Memory B cell (primary cell): ENCODE data around the gene ISYNA1.

Experiments used
- ATAC-seq: fragments of 150-1000 bp; cut with Tn5 transposase; 2 replicates; pipeline ENCODE4 v1.10.0; 2021; ENCODE audit warnings: low read depth, mild to moderate bottlenecking, moderate library complexity
- DNase-seq, 2 donors: peaks; one replicate each; pipeline ENCODE4 v3.0.0; 2022; ENCODE audit warnings: low spot score in 2 of 2
- H3K27ac Mint-ChIP-seq: one replicate; pipeline ENCODE4 v1.8.0; 2022; ENCODE audit warnings: mild to moderate bottlenecking, moderate library complexity, mixed read lengths
- H3K27me3 Mint-ChIP-seq: one replicate; pipeline ENCODE4 v1.8.0; 2022; ENCODE audit warnings: mixed read lengths
- H3K36me3 Mint-ChIP-seq: one replicate; pipeline ENCODE4 v1.8.0; 2022; ENCODE audit warnings: mild to moderate bottlenecking, mixed read lengths
- H3K4me1 Mint-ChIP-seq: one replicate; pipeline ENCODE4 v1.8.0; 2022; ENCODE audit warnings: mixed read lengths
- H3K4me3 Mint-ChIP-seq: one replicate; pipeline ENCODE4 v1.8.0; 2022; ENCODE audit warnings: mild to moderate bottlenecking, moderate library complexity, mixed read lengths
- H3K9me3 Mint-ChIP-seq: one replicate; pipeline ENCODE4 v1.8.0; 2022; ENCODE audit warnings: mixed read lengths

The ISYNA1 gene

DNA sequence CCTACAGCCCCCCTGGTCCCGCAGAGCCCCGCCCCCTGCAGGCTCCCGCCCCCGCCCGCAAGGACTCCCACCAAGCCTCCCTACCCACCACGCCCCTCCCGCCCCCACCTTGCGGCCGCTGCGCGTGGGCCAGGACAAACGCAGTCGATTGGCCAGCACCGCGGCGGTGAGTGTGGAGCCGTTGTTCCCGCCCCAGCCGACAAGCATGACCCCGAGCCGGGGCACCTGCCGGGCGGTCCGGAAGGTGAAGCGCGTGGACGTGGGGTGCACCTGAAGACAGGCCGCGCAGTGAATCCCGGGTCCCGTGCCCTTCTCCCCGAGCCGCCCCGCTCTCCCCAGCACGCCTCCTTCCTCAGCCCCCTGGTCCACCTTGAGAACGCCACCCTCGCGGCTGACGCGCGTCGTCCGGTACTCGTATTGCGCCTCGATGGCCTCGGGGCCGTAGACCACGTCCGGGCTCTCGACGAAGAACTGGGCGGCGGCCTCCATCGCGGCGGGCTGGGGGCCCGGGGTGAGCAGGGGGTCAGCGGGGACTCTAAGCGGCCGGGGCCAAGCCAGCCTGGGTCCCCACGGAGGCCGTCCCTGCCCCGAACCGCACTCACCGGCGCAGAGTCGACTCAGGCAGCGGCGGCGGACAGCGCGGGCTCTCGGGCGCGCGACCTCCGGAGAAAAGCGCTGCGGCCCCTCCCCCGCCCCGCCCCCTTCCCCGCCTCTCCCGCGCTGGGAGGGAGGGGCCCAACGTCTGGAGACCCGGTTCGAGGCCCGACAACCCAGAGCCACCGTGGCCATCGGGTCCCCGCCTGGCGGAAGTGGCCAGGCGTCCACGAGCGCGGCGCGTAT lies at the start of gene ISYNA1:
ISYNA1 (minus strand) TSS at position 643 of the 840 bp plus-strand sequence; CDS start at position 489, 154 bp downstream.
- peaks cover 4% of the 10 kb centered on the region for H3K9me3 Mint-ChIP-seq
- peaks cover 3% of the 10 kb centered on the region for H3K36me3 Mint-ChIP-seq
- no peak within 1 kb of the TSS for H3K27ac Mint-ChIP-seq
- peak; percentile 9 for ATAC-seq
- H3K4me1 Mint-ChIP-seq, result peaks cover 33% of the 10 kb centered on the region
- DNase-seq, result no peak
- H3K27me3 Mint-ChIP-seq, result no peaks in the 10 kb centered on the region
- peak within 1 kb of the TSS; percentile 79 for H3K4me3 Mint-ChIP-seq

DNA sequence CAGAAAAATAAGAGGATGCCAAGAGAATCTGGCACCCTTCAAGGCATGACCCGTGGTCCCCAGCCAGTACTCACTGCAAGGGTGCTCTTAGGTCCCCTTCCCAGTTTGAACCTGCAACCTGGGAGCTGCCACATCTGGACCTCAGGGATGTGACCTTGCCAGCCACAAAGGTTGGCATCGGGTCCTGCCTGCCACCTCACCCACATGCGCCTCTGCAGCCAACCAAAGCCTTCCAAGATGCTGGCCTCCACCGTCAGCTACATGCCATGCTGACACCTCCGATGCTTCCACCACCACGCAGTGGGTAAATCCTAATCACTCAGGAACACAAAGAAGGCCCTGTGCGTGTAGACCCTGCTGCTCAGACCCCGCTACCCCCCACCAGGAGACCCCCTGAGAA lies 48.8 kb upstream of the ISYNA1 start:
- DNase-seq (no peak), ATAC-seq (no peak)
- Mint-ChIP-seq H3K9me3 (no peaks in the 10 kb centered on the region), H3K27ac (peak overlapping the region; percentile 28), H3K4me1 (peaks cover 26% of the 10 kb centered on the region), H3K36me3 (no peaks in the 10 kb centered on the region), H3K4me3 (no peak overlapping the region), H3K27me3 (no peaks in the 10 kb centered on the region)

DNA sequence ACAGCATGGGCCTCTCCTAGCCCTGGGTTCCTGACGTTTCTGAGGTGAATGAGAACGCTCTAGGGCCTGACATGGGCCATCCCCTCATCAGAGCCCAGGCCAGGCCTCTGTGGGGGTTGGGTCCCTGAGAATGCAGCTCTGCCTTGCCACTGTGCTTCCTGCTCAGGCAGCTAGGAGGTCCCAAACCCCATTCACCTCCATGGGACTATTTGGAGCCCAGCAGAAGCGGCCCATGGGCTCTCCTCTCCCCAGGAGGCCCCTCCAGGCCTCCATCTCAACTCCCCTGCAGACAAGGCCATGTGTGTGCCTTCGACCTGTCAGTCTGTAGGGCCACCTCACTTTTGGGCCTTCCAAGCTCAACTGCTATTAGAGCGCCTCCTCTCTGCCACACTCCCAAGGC lies 47.1 kb upstream of the ISYNA1 start:
- ATAC-seq (peak; percentile 27), DNase-seq (no peak)
- Mint-ChIP-seq H3K4me3 (no peak overlapping the region), H3K4me1 (peaks cover 31% of the 10 kb centered on the region), H3K36me3 (no peaks in the 10 kb centered on the region), H3K27ac (peak overlapping the region; percentile 51), H3K9me3 (no peaks in the 10 kb centered on the region), H3K27me3 (no peaks in the 10 kb centered on the region)

DNA sequence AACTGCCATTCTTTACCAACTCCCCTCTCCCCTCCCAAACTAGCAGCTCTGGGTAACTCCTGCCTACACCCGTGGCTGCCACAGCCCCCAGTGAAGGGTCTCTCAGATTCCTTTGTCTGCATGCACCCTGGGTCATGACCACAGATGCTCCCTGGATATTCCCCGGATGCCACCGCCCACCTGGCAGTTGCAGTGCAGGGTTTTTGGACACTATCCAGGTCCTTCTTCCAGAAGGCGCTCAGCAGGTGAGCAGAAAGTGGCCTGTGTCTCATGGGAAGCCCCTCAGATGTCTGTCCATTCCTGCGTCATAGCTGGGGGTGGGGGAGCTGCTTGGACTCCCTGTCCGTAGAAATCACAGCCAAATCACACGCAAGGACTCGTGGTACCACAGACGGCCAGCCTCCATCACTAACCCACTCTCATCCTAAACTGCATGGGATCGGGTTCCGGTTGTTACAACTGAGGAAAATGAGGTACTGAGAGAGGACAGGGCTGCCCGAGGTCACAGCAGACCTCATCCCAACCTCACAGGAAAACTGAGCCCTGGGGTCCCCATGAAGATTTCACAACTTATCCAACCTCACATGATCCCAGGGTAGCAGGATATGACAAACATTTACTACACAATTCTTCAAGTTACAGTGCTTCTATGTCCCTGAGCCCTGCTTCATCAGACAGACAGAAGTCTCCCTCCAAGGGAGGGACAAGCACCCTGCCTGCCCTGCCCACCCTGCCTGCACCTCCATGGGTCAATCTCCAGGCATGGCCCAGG lies 45.4 kb upstream of the ISYNA1 start:
- no peak for DNase-seq
- no peak overlapping the region for H3K27ac Mint-ChIP-seq
- no peaks in the 10 kb centered on the region for H3K27me3 Mint-ChIP-seq
- H3K4me3 Mint-ChIP-seq, result no peak overlapping the region
- peaks cover 41% of the 10 kb centered on the region for H3K4me1 Mint-ChIP-seq
- no peak for ATAC-seq
- H3K36me3 Mint-ChIP-seq, result no peaks in the 10 kb centered on the region
- no peaks in the 10 kb centered on the region for H3K9me3 Mint-ChIP-seq

DNA sequence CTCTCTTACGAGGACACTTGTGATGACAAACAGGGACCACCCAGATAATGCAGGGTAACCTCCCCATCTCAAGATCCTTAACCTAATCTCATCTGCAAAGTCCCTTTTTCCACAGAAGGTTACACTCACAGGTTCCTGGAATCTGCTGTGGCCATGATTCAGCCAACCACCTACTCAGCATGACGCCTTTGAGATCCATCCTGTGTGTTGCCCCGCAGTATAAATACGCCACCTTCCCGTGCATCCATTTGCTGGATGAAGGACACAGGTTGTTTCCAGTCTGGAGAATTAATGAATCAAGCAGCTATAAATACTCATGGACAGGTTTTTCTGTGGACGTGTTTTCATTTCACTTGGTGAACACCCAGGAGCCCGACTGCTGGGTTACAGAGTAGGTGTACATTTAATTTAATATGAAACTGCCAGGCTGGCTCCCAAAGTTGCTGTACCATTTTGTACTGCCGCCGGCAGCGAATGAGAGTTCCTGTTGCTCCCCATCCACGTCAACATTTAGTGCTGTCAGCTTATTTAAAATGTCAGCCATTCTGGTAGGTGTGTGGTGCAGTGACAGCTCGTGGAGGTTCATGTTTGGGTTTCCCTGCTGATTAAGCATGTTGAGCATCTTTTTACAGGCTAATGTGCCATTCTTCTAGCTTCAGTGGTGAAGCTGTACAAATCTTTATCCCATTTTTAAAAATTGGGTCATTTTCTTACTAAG lies 43.7 kb upstream of the ISYNA1 start:
- Mint-ChIP-seq H3K4me3 (no peak overlapping the region), H3K9me3 (no peaks in the 10 kb centered on the region), H3K36me3 (no peaks in the 10 kb centered on the region), H3K27ac (no peak overlapping the region), H3K27me3 (no peaks in the 10 kb centered on the region), H3K4me1 (peaks cover 37% of the 10 kb centered on the region)
- ATAC-seq (no peak), DNase-seq (no peak)

DNA sequence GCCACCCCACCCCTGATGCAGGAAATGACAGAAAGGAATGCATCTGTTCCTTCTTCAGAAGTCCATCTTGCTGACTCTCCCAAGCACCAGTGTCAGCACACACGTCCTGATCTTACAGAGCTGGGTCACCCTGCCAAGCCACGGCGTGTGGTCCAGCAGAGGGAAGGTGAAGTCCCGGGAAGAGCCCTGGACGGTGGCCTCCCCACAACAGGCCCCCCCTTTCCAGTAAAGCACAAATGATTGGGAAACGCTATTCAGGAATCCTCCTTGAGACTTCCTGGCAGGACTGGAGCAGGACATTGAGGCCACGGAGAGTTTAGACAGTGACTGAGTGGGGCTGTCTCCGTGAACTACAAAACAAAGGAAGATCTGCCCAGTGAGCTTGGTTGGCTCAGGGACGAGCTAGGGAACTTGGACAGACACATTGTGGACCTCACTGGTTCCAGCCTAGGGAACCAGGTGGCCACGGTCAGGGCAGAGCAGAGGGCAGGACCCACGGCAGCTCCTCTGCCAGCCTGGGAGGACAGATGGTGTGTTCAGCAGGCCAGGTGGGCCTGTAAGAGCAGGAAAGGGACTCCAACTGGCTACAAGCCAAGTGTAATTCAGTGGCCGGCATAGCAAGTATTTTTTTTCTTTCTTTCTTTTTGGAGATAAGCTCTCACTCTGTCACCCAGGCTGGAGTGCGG lies 42.2 kb upstream of the ISYNA1 start:
- H3K27me3 Mint-ChIP-seq, result no peaks in the 10 kb centered on the region
- H3K27ac Mint-ChIP-seq, result peak overlapping the region; percentile 67
- ATAC-seq (no peak), DNase-seq (no peak)
- H3K4me3 Mint-ChIP-seq, result no peak overlapping the region
- no peaks in the 10 kb centered on the region for H3K36me3 Mint-ChIP-seq
- no peaks in the 10 kb centered on the region for H3K9me3 Mint-ChIP-seq
- H3K4me1 Mint-ChIP-seq, result peaks cover 42% of the 10 kb centered on the region

DNA sequence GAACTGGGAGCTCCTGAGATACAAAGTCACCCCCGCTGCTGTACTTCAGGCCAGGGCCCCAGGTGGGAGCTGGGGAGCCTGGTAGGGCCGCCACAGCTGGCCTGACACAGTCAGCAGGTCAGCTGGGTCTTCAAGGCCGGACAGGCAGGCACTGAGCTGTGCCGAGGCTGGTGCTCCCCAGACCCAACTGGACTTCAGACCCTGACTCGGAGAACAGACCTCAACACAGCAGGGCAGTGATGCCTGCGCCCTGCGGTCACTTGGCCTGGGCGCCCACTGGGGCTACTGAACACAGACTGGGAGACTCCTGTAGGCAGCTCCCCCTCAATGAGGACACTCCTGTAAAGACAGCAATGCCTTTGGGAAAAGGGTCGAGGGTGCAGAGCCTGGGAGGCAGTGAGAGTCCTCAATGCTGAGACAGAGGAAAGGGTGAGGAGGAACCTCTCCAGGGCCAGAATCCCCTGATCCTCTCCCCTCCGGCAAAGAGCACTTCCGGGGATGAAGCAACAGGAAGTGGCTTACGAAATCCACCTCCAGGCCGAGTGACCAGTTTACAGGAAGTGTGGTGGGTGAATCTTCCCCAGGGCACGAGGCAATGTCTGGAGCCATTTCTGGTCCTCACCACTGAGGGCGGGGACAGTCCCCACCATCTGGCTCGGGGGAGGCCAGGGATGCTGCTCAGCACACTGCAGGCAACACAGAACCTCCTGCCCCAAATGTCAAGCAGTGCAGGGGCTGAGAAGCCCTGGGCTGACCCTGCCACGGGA lies 40.8 kb upstream of the ISYNA1 start:
- Mint-ChIP-seq H3K27me3 (no peaks in the 10 kb centered on the region), H3K36me3 (no peaks in the 10 kb centered on the region), H3K4me1 (peaks cover 38% of the 10 kb centered on the region), H3K9me3 (no peaks in the 10 kb centered on the region), H3K27ac (peak overlapping the region; percentile 86), H3K4me3 (peak overlapping the region; percentile 56)
- DNase-seq (no peak), ATAC-seq (peak; percentile 66)

DNA sequence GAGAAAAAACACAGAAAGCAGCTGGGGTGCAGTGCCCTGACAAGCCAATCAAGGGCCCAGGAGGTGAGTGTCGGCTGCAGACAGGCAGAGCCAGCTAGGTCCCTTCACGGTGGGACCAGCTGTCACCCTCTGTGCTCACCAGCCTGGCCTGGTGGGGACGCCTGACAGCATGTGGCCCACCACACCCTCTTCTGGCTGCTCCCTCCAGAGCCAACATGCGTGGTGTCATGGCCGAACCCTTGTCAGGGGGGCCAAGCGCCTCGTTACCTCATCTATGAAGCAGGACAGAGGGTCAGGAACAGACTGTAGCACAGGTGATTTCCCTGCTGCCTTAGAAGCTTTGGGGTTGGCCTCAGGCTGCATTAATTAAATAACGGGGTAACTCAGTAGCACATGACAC lies 40.0 kb upstream of the ISYNA1 start:
- no peak overlapping the region for H3K4me3 Mint-ChIP-seq
- ATAC-seq, result peak; percentile 14

DNA sequence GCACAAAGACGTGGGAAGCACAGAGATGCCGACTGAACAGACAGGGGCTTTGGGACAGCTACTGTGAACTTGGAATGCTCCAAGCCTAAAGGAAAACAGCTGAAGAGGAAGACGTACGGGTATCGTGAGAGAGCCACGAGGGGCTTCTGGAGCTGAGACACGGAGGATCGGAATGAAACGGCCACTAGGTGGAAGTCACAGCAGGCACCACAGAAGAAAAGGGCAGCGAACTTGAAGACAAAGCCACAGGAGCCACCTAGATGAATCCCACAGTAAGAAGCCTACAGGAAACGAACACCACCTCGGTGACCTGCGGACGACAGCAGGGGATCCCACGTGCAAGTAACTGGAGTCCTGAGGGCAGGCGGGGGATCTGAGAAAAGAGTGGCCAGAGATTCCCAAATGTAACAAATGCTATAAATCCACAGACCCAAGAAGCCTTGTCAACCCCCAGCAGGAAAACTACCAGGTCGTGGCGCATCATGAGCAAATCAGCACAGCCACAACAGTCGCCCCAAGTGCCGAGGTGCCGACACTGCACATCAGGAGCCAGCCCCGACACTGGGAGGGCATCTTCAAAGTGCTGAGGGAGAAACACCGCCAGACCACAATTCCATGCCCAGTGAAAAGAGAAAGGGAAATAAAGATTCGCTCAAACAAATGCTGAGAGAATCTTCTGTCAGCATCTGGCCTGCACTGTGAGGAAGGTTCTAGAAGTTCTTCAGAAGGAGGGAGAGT lies 39.3 kb upstream of the ISYNA1 start:
- DNase-seq (no peak), ATAC-seq (no peak)
- Mint-ChIP-seq H3K9me3 (no peaks in the 10 kb centered on the region), H3K27ac (peak overlapping the region; percentile 86), H3K4me3 (no peak overlapping the region), H3K4me1 (peaks cover 36% of the 10 kb centered on the region), H3K36me3 (no peaks in the 10 kb centered on the region), H3K27me3 (no peaks in the 10 kb centered on the region)

More for the DNA sequence above, 40.0 kb upstream of the ISYNA1 start:
- DNase-seq, result no peak
- peak overlapping the region; percentile 86 for H3K27ac Mint-ChIP-seq
- no peaks in the 10 kb centered on the region for H3K27me3 Mint-ChIP-seq
- no peaks in the 10 kb centered on the region for H3K36me3 Mint-ChIP-seq
- no peaks in the 10 kb centered on the region for H3K9me3 Mint-ChIP-seq
- peaks cover 36% of the 10 kb centered on the region for H3K4me1 Mint-ChIP-seq

DNA sequence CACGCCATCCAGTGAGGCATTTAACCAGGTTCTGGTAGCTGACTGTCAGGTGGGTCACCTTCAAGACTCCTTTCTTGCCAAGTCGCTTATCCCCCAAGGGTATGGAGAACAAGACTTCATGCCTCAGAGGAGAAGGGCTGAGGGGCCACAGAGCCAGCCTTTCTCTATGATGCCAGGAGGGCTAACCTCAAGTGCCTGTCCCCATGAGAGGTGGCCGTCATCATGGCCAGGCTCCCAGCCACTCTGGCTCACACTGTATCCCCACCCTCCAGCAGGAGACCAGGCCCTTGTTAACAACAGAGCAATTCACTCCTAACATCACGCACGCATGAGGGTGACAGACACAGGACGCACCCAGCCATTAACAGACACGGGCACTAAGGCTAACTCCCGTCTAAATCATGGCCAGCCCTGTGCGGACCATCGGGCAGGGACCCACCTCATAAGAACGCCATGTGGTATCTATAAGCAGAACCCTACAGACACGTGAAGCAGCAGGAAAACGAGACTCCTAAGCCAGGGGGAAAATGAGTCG lies 38.6 kb upstream of the ISYNA1 start:
- no peak for DNase-seq
- Mint-ChIP-seq H3K9me3 (no peaks in the 10 kb centered on the region), H3K36me3 (no peaks in the 10 kb centered on the region), H3K27ac (no peak overlapping the region), H3K4me1 (peaks cover 36% of the 10 kb centered on the region), H3K27me3 (no peaks in the 10 kb centered on the region), H3K4me3 (no peak overlapping the region)
- no peak for ATAC-seq

DNA sequence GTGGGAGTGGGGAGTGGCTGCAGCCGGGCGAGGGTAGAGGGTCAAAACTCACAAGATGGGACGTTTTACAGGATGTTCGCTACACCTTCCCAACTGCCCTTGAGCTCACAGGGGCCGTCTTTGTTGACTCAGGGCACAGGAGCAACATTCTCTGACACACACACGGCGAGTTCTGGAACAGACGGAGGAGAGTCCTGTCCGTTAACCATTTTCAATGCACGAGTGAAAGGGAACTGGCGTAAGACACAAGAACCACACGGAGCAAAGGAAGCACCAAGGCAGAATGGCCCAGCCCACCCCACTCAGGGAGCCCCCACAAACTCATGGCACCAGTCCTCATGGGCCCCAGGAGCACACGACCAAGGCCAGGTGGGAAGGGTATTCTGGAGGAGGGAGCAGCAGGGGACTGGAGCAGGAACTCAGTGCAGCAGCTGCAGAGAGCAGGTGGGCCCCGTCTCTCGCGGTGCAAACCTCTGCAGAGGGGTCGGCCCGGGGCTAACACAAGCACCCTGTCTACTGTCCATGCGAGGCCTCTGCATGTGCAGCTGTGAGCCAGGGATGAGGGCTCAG lies 37.9 kb upstream of the ISYNA1 start:
- Mint-ChIP-seq H3K27me3 (no peaks in the 10 kb centered on the region), H3K4me1 (peaks cover 30% of the 10 kb centered on the region), H3K36me3 (no peaks in the 10 kb centered on the region), H3K4me3 (no peak overlapping the region), H3K9me3 (no peaks in the 10 kb centered on the region), H3K27ac (peak overlapping the region; percentile 6)
- DNase-seq, result no peak
- ATAC-seq, result no peak

DNA sequence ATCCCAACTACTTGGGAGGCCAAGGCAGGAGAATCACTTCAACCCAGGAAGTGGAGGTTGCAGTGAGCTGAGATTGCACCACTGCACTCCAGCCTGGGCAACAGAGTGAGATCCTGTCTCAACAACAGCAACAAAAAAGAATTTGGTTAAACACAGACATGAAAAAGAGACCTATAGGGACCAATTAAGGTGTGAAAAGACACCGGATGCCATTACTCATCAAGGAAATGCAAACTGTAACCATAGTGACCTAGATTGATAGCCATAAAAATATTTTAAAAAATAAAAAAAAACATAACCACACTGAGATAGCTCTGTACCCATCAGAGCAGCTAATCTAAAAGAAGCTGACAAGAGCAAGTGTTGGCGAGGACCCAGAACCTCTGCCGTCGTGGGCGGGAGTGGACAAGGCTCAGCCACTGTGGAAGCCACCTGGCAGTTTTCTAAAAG lies 37.1 kb upstream of the ISYNA1 start:
- H3K4me1 Mint-ChIP-seq, result peaks cover 27% of the 10 kb centered on the region

More for the DNA sequence above, 37.1 kb upstream of the ISYNA1 start:
- Mint-ChIP-seq H3K36me3 (no peaks in the 10 kb centered on the region), H3K27ac (peak overlapping the region; percentile 6), H3K9me3 (no peaks in the 10 kb centered on the region), H3K27me3 (no peaks in the 10 kb centered on the region), H3K4me3 (no peak overlapping the region)
- no peak for DNase-seq
- peak; percentile 53 for ATAC-seq
